Measurements from ENCODE around the gene E2F6. TPM values are rescaled to one million over a fixed set of nuclear protein-coding genes. Genes with fewer than 3 reads are reported as not detected.

Gene E2F6
- total and polyA plus RNA-seq, 9 of the 15 experiments (the other 6 are each of a cell fraction or from before 2014, with no cell fraction given), result 13.6 to 33.9 (median 26.1) TPM

- TF ChIP-seq FIP1L1 (IDR thresholded peaks at IDR 0.05; ENCODE audit: low read depth, low read length, poor library complexity, severe bottlenecking), result no peak
- no peak for TF ChIP-seq ZNF318 (IDR thresholded peaks at IDR 0.05; ENCODE audit: borderline replicate concordance in 1 of 2, low read depth in 1 of 2)
These were observed 864 bp downstream of the E2F6 start (continued) for GRCh38 chr2:11465110-11465484.

Data from K562 (cell line).